A549 (cell line): ENCODE results near the gene MAML2.

Source experiments
- CBX2 ChIP-seq: fragments of 200-600 bp; sonication (generic); IDR thresholded peaks from 2 replicates; pipeline ENCODE4 v1.6.1; 2016; ENCODE audit warnings: low read depth, mild to moderate bottlenecking, borderline replicate concordance
- CBX8 ChIP-seq: fragments of 200-600 bp; sonication (generic); IDR thresholded peaks from 2 replicates; pipeline ENCODE4 v1.6.1; 2016
- KDM5A ChIP-seq: fragments of 200-600 bp; sonication (generic); IDR thresholded peaks from 2 replicates; pipeline ENCODE4 v1.6.1; 2016; ENCODE audit warnings: antibody characterized with exemption, mild to moderate bottlenecking
- POLR2A ChIP-seq: IDR thresholded peaks from 2 replicates; pipeline ENCODE4 v1.6.1; 2012; ENCODE audit warnings: mild to moderate bottlenecking, low read length
- SMC3 ChIP-seq: fragments of >200 bp; sonication (Bioruptor Twin); formaldehyde crosslinking; IDR thresholded peaks from 3 replicates; pipeline ENCODE4 v1.6.1; 2018; ENCODE audit warnings: inconsistent platforms
- TP53 ChIP-seq: fragments of 250-450 bp; sonication (Bioruptor Pico); IDR thresholded peaks from 2 replicates; pipeline ENCODE4 v1.5.0; 2021; ENCODE audit warnings: mild to moderate bottlenecking, moderate library complexity
- TF ChIP-seq, protein P1 (sequence below): fragments of 200-600 bp; sonication (generic); IDR thresholded peaks from 2 replicates; pipeline ENCODE4 v1.6.1; 2016; ENCODE audit warnings: antibody characterized with exemption, mild to moderate bottlenecking, moderate library complexity
- TF ChIP-seq, protein P2 (sequence below): fragments of >200 bp; sonication (Bioruptor Twin); formaldehyde crosslinking; IDR thresholded peaks from 3 replicates; pipeline ENCODE4 v1.5.1; 2016
- TF ChIP-seq, protein P3 (sequence below): IDR thresholded peaks from 2 replicates; pipeline ENCODE4 v1.6.1; 2012; ENCODE audit warnings: low read depth, borderline replicate concordance
- TF ChIP-seq, protein P4 (sequence below): fragments of 450-650 bp; IDR thresholded peaks from 2 replicates; pipeline ENCODE4 v1.6.1; 2014; ENCODE audit warnings: antibody characterized with exemption

DNA sequence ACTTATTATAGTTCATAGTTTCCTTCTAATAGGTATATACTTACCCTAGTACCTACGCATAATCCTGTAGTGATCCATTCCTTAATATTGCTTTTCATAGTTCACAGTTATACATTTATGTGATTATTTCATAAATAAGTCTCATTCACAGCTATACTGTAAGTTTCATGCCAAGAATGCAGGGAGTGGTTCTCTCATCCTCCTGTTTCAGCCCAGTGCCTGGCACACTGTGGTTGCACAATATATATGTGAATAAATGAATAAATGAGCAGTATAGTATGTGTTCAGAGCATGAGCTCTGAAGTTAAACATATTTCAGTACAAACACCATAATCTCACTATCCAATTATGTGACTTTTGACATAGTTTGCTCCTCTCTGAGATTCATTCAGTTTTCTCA, 115.8 kb downstream of the MAML2 start:
- TF ChIP-seq TP53 (CRISPR knock-in tag) (no peak), POLR2A (no peak), KDM5A (no peak), CBX8 (no peak), SMC3 (no peak), CBX2 (no peak)
- TF ChIP-seq, protein P1, sequence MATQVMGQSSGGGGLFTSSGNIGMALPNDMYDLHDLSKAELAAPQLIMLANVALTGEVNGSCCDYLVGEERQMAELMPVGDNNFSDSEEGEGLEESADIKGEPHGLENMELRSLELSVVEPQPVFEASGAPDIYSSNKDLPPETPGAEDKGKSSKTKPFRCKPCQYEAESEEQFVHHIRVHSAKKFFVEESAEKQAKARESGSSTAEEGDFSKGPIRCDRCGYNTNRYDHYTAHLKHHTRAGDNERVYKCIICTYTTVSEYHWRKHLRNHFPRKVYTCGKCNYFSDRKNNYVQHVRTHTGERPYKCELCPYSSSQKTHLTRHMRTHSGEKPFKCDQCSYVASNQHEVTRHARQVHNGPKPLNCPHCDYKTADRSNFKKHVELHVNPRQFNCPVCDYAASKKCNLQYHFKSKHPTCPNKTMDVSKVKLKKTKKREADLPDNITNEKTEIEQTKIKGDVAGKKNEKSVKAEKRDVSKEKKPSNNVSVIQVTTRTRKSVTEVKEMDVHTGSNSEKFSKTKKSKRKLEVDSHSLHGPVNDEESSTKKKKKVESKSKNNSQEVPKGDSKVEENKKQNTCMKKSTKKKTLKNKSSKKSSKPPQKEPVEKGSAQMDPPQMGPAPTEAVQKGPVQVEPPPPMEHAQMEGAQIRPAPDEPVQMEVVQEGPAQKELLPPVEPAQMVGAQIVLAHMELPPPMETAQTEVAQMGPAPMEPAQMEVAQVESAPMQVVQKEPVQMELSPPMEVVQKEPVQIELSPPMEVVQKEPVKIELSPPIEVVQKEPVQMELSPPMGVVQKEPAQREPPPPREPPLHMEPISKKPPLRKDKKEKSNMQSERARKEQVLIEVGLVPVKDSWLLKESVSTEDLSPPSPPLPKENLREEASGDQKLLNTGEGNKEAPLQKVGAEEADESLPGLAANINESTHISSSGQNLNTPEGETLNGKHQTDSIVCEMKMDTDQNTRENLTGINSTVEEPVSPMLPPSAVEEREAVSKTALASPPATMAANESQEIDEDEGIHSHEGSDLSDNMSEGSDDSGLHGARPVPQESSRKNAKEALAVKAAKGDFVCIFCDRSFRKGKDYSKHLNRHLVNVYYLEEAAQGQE: no peak
- TF ChIP-seq, protein P2, sequence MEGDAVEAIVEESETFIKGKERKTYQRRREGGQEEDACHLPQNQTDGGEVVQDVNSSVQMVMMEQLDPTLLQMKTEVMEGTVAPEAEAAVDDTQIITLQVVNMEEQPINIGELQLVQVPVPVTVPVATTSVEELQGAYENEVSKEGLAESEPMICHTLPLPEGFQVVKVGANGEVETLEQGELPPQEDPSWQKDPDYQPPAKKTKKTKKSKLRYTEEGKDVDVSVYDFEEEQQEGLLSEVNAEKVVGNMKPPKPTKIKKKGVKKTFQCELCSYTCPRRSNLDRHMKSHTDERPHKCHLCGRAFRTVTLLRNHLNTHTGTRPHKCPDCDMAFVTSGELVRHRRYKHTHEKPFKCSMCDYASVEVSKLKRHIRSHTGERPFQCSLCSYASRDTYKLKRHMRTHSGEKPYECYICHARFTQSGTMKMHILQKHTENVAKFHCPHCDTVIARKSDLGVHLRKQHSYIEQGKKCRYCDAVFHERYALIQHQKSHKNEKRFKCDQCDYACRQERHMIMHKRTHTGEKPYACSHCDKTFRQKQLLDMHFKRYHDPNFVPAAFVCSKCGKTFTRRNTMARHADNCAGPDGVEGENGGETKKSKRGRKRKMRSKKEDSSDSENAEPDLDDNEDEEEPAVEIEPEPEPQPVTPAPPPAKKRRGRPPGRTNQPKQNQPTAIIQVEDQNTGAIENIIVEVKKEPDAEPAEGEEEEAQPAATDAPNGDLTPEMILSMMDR: no peak
- TF ChIP-seq, protein P3, sequence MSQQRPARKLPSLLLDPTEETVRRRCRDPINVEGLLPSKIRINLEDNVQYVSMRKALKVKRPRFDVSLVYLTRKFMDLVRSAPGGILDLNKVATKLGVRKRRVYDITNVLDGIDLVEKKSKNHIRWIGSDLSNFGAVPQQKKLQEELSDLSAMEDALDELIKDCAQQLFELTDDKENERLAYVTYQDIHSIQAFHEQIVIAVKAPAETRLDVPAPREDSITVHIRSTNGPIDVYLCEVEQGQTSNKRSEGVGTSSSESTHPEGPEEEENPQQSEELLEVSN: no peak
- TF ChIP-seq, protein P4, sequence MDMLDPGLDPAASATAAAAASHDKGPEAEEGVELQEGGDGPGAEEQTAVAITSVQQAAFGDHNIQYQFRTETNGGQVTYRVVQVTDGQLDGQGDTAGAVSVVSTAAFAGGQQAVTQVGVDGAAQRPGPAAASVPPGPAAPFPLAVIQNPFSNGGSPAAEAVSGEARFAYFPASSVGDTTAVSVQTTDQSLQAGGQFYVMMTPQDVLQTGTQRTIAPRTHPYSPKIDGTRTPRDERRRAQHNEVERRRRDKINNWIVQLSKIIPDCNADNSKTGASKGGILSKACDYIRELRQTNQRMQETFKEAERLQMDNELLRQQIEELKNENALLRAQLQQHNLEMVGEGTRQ: no peak
